HEK293 (cell line): ENCODE results near the gene AGAP1.

ENCODE experiments used
- CTCF ChIA-PET: fragments of 350-600 bp; formaldehyde crosslinking; extraction: SDS; loops from one replicate; lab custom pipeline; 2021; ENCODE audit warnings: antibody characterized with exemption; lab: Yijun Ruan, JAX
- POLR2A ChIA-PET: fragments of 300-600 bp; formaldehyde crosslinking; extraction: SDS; loops from one replicate; lab custom pipeline; 2020; ENCODE audit warnings: antibody characterized with exemption, inconsistent platforms; lab: Yijun Ruan, JAX
- H3K27ac ChIP-seq: fragments of 200-500 bp; sonication (Bioruptor generic); 2 replicates; pipeline ENCODE4 v1.5.1; 2014; ENCODE audit warnings: low read depth, low read length, control low read depth, inconsistent platforms; ENCODE audit errors: extremely low read depth
- H3K36me3 ChIP-seq, 2 experiments: fragments of 200-500 bp in 1 of 2; sonication (Bioruptor generic) in 1 of 2; 1 replicate in 1 of 2; 2 replicates in 1 of 2; pipeline ENCODE4 v1.5.1; 2014 to 2017; ENCODE audit warnings: inconsistent platforms in 2 of 2, low read length in 2 of 2; ENCODE audit not compliant: control insufficient read depth in 2 of 2, insufficient read depth in 1 of 2
- H3K4me1 ChIP-seq: fragments of 200-500 bp; sonication (Bioruptor generic); 2 replicates; pipeline ENCODE4 v1.5.1; 2014; ENCODE audit warnings: mild to moderate bottlenecking, low read length, inconsistent platforms; ENCODE audit not compliant: control insufficient read depth, insufficient read depth
- H3K4me3 ChIP-seq: 2 replicates; pipeline ENCODE4 v1.5.1; 2011; ENCODE audit warnings: low read depth, mild to moderate bottlenecking, control low read depth, low read length, moderate library complexity
- H3K9me3 ChIP-seq: fragments of 200-500 bp; sonication (Bioruptor generic); 2 replicates; pipeline ENCODE4 v1.5.1; 2014; ENCODE audit warnings: low read depth, low read length, inconsistent platforms; ENCODE audit not compliant: control insufficient read depth, insufficient read depth
- GLIS1 ChIP-seq: fragments of 450-650 bp; formaldehyde crosslinking; IDR thresholded peaks from 2 replicates; pipeline ENCODE4 v1.5.1; 2016; ENCODE audit warnings: missing biosample characterization, missing genetic modification characterization
- GLIS2 ChIP-seq: fragments of 450-650 bp; formaldehyde crosslinking; IDR thresholded peaks from 2 replicates; pipeline ENCODE4 v1.5.1; 2016; ENCODE audit warnings: missing biosample characterization, missing genetic modification characterization
- HIC1 ChIP-seq: fragments of 450-650 bp; formaldehyde crosslinking; IDR thresholded peaks from 2 replicates; pipeline ENCODE4 v1.5.1; 2016; ENCODE audit warnings: missing biosample characterization, missing genetic modification characterization
- KLF10 ChIP-seq: fragments of 450-650 bp; IDR thresholded peaks from 2 replicates; pipeline ENCODE4 v1.5.1; 2018; ENCODE audit warnings: missing biosample characterization, mild to moderate bottlenecking, missing genetic modification characterization
- OSR2 ChIP-seq: fragments of 450-650 bp; formaldehyde crosslinking; IDR thresholded peaks from 2 replicates; pipeline ENCODE4 v1.5.1; 2016; ENCODE audit warnings: missing biosample characterization, missing genetic modification characterization
- ZNF112 ChIP-seq: fragments of 450-650 bp; formaldehyde crosslinking; IDR thresholded peaks from 2 replicates; pipeline ENCODE4 v1.5.0; 2017; ENCODE audit warnings: missing biosample characterization, missing genetic modification characterization
- ZNF114 ChIP-seq: fragments of 450-650 bp; formaldehyde crosslinking; IDR thresholded peaks from 2 replicates; pipeline ENCODE4 v1.5.0; 2017; ENCODE audit warnings: missing biosample characterization, missing genetic modification characterization
- ZNF121 ChIP-seq: fragments of 450-650 bp; formaldehyde crosslinking; IDR thresholded peaks from 2 replicates; pipeline ENCODE4 v1.5.1; 2016; ENCODE audit warnings: missing biosample characterization, missing genetic modification characterization
- ZNF19 ChIP-seq: fragments of 450-650 bp; formaldehyde crosslinking; IDR thresholded peaks from 2 replicates; pipeline ENCODE4; 2016; ENCODE audit warnings: missing biosample characterization, missing genetic modification characterization, low read depth
- ZNF223 ChIP-seq: fragments of 450-650 bp; formaldehyde crosslinking; IDR thresholded peaks from 2 replicates; pipeline ENCODE4 v1.5.1; 2016; ENCODE audit warnings: missing biosample characterization, missing genetic modification characterization
- ZNF48 ChIP-seq: fragments of 450-650 bp; formaldehyde crosslinking; IDR thresholded peaks from 2 replicates; pipeline ENCODE4 v1.5.1; 2016; ENCODE audit warnings: missing biosample characterization, missing genetic modification characterization
- ZNF621 ChIP-seq: fragments of 450-650 bp; formaldehyde crosslinking; IDR thresholded peaks from 2 replicates; pipeline ENCODE4 v1.5.1; 2017; ENCODE audit warnings: missing biosample characterization, missing genetic modification characterization
- ZNF658 ChIP-seq: fragments of 450-650 bp; formaldehyde crosslinking; IDR thresholded peaks from 2 replicates; pipeline ENCODE4; 2016; ENCODE audit warnings: missing biosample characterization, missing genetic modification characterization
- ZNF704 ChIP-seq: fragments of 450-650 bp; formaldehyde crosslinking; IDR thresholded peaks from 2 replicates; pipeline ENCODE4 v1.5.1; 2016; ENCODE audit warnings: missing biosample characterization, missing genetic modification characterization
- ZNF747 ChIP-seq: fragments of 450-650 bp; formaldehyde crosslinking; IDR thresholded peaks from 2 replicates; pipeline ENCODE4 v1.5.1; 2016; ENCODE audit warnings: missing biosample characterization, missing genetic modification characterization
- TF ChIP-seq, protein P1 (sequence below): fragments of 450-650 bp; formaldehyde crosslinking; IDR thresholded peaks from 2 replicates; pipeline ENCODE4 v1.5.1; 2016; ENCODE audit warnings: missing biosample characterization, missing genetic modification characterization
- TF ChIP-seq, protein P2 (sequence below): fragments of 450-650 bp; formaldehyde crosslinking; IDR thresholded peaks from 2 replicates; pipeline ENCODE4 v1.5.0; 2017; ENCODE audit warnings: missing biosample characterization, missing genetic modification characterization, borderline replicate concordance

Gene AGAP1

GRCh38 chr2:235921508-235922191, 427.8 kb downstream of the AGAP1 start (continued):
- TF ChIP-seq ZNF704: no peak
- TF ChIP-seq ZNF658 (tag by site-specific recombination): no peak
- no peak for TF ChIP-seq ZNF121 (tag by site-specific recombination)

- POLR2A ChIA-PET: no interaction called here
- peaks cover 0 to 3% of the 10 kb centered on the region in 2 experiments; a peak in 1 of 3 replicates for H3K36me3 ChIP-seq
- CTCF ChIA-PET: interaction anchor here (0.6 to 1.0 kb wide), 2 partner anchors 13 to 106 kb away, joined by 3 to 5 read pairs; no protein-coding TSS in a partner anchor
- TF ChIP-seq GLIS1 (tag by site-specific recombination) (no peak), HIC1 (no peak), ZNF621 (tag by site-specific recombination) (no peak), ZNF112 (tag by site-specific recombination) (no peak), GLIS2 (tag by site-specific recombination) (no peak), ZNF19 (no peak), ZNF48 (no peak), OSR2 (tag by site-specific recombination) (no peak), ZNF747 (tag by site-specific recombination) (no peak), ZNF114 (tag by site-specific recombination) (no peak)
- TF ChIP-seq, protein P1, sequence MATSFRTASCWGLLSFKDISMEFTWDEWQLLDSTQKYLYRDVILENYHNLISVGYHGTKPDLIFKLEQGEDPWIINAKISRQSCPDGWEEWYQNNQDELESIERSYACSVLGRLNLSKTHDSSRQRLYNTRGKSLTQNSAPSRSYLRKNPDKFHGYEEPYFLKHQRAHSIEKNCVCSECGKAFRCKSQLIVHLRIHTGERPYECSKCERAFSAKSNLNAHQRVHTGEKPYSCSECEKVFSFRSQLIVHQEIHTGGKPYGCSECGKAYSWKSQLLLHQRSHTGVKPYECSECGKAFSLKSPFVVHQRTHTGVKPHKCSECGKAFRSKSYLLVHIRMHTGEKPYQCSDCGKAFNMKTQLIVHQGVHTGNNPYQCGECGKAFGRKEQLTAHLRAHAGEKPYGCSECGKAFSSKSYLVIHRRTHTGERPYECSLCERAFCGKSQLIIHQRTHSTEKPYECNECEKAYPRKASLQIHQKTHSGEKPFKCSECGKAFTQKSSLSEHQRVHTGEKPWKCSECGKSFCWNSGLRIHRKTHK (tag by site-specific recombination): no peak
- TF ChIP-seq, protein P2, sequence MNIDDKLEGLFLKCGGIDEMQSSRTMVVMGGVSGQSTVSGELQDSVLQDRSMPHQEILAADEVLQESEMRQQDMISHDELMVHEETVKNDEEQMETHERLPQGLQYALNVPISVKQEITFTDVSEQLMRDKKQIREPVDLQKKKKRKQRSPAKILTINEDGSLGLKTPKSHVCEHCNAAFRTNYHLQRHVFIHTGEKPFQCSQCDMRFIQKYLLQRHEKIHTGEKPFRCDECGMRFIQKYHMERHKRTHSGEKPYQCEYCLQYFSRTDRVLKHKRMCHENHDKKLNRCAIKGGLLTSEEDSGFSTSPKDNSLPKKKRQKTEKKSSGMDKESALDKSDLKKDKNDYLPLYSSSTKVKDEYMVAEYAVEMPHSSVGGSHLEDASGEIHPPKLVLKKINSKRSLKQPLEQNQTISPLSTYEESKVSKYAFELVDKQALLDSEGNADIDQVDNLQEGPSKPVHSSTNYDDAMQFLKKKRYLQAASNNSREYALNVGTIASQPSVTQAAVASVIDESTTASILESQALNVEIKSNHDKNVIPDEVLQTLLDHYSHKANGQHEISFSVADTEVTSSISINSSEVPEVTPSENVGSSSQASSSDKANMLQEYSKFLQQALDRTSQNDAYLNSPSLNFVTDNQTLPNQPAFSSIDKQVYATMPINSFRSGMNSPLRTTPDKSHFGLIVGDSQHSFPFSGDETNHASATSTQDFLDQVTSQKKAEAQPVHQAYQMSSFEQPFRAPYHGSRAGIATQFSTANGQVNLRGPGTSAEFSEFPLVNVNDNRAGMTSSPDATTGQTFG: no peak
- no peaks in the 10 kb centered on the region for H3K4me1 ChIP-seq
- no peak overlapping the region for H3K27ac ChIP-seq
- no peaks in the 10 kb centered on the region for H3K9me3 ChIP-seq
- H3K4me3 ChIP-seq: no peak overlapping the region
Measured at GRCh38 chr2:235922839-235923238, 429.0 kb downstream of the AGAP1 start.

DNA sequence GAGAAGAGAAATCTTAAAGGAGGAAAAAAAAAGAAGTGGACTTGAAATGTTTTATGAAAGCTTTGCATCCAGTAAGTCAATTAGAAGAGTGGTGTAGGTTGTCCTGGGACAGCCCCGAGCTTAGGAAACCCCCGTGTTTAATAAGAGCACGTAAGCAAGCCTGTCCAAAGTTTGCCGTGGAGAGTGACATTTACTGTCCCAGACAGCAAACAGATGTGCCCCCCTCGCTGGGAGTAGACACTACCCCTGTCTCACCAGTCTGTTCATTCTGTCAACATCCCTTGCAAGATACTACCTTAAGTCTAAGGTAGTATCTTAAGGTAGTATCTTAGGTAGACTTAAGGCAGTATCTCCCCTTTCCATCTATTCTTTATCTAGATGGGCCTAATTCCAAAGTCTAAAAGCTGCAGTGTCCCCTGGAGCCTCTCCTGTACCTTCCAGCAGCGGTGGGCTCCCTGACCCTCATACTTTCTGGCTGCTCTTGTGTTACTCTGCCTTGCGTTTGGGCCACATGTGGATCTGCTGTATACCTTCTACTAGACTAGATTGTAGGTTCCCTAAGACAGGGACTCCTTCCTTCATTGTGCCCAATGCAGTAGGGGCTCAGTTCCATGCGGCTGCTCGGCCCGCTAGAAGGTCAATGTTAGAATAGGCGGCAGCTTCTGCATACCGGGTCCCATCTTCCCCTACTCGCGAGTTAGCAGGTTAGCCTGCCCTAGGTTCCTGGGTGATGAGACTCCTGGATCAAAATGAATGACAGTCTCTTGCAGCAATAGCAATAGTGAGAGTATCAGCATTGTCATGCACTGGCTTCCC, 430.2 kb downstream of the AGAP1 start:
- Histone ChIP-seq H3K9me3 (no peaks in the 10 kb centered on the region), H3K4me3 (no peak overlapping the region), H3K27ac (no peak overlapping the region), H3K36me3 (peaks cover 0 to 3% of the 10 kb centered on the region in 2 experiments; a peak in 1 of 3 replicates), H3K4me1 (no peaks in the 10 kb centered on the region)
- CTCF ChIA-PET: no interaction called here
- TF ChIP-seq ZNF223 (tag by site-specific recombination) (no peak), KLF10 (no peak)
- POLR2A ChIA-PET: no interaction called here
